GM12865 (cell line): ENCODE results near the gene TMEM43.
"Not testable (repeated sequence)": the region's sequence is repeated elsewhere in the genome, so short reads cannot be mapped to it uniquely, and the experiment has no call there.

Experiments used
- DNase-seq: peaks from one replicate; pipeline ENCODE4 v3.0.0; 2010; ENCODE audit warnings: low read depth
- H3K4me3 ChIP-seq: 2 replicates; pipeline ENCODE4 v1.5.1; 2011; ENCODE audit warnings: mild to moderate bottlenecking, low read depth, low read length, control low read depth
- CTCF ChIP-seq: IDR thresholded peaks from 2 replicates; pipeline ENCODE4 v1.5.1; 2011; ENCODE audit warnings: low read length, control low read depth, low read depth, inconsistent platforms; ENCODE audit not compliant: insufficient read depth; ENCODE audit errors: missing control alignments

The TMEM43 gene

GRCh38 chr3:14096742-14097141, 28.1 kb upstream of the TMEM43 start:
- no peak for TF ChIP-seq CTCF
- H3K4me3 ChIP-seq = no peak overlapping the region
- DNase-seq = no peak

- DNase-seq = no peak
- TF ChIP-seq CTCF = no peak
- H3K4me3 ChIP-seq = no peak overlapping the region
Measured at GRCh38 chr3:14097616-14098391, 27.0 kb upstream of the TMEM43 start.

GRCh38 chr3:14109821-14110220, 15.0 kb upstream of the TMEM43 start:
- DNase-seq, H3K4me3 ChIP-seq: not testable (repeated sequence)

GRCh38 chr3:14110699-14111098, 14.2 kb upstream of the TMEM43 start:
- no peak for TF ChIP-seq CTCF
- no peak for DNase-seq
- no peak overlapping the region for H3K4me3 ChIP-seq

- DNase-seq = no peak
- no peak for TF ChIP-seq CTCF
- no peak overlapping the region for H3K4me3 ChIP-seq
Measured at GRCh38 chr3:14113965-14114635, 10.8 kb upstream of the TMEM43 start.

GRCh38 chr3:14117468-14118399, 7.1 kb upstream of the TMEM43 start:
- no peak for TF ChIP-seq CTCF
- no peak overlapping the region for H3K4me3 ChIP-seq
- DNase-seq = no peak
